Fibroblast of lung (primary cell): ENCODE measurements around the gene KSR2. TPM values are rescaled to one million over a fixed set of nuclear protein-coding genes. Genes with fewer than 3 reads are reported as not detected.

ENCODE experiments used
- DNase-seq, 2 donors: peaks; one replicate each; pipeline versions ENCODE4 v3.0.0 to v3.0.0-alpha.2; 2010; ENCODE audit warnings: low read depth in 2 of 2
- H2AFZ ChIP-seq: 2 replicates; pipeline ENCODE4 v1.5.1; 2012; ENCODE audit warnings: low read length, control low read depth, inconsistent platforms
- H3K27ac ChIP-seq: 2 replicates; pipeline ENCODE4 v1.5.1; 2011; ENCODE audit warnings: low read length, control low read depth; ENCODE audit not compliant: insufficient read depth
- H3K27me3 ChIP-seq: 2 replicates; pipeline ENCODE4 v1.5.1; 2011; ENCODE audit warnings: mild to moderate bottlenecking, low read length; ENCODE audit not compliant: control insufficient read depth, insufficient read depth
- H3K36me3 ChIP-seq: 2 replicates; pipeline ENCODE4 v1.5.1; 2011; ENCODE audit warnings: low read length; ENCODE audit not compliant: control insufficient read depth, insufficient read depth
- H3K4me1 ChIP-seq: 2 replicates; pipeline ENCODE4 v1.5.1; 2011; ENCODE audit warnings: low read length; ENCODE audit not compliant: control insufficient read depth, insufficient read depth; ENCODE audit errors: extremely low read depth
- H3K4me2 ChIP-seq: 2 replicates; pipeline ENCODE4 v1.5.1; 2011; ENCODE audit warnings: low read length, control low read depth; ENCODE audit not compliant: insufficient read depth; ENCODE audit errors: extremely low read depth
- H3K4me3 ChIP-seq, 4 experiments: fragments of 200-600 bp in 1 of 4; sonication (generic) in 1 of 4; replicated peaks in 1 of 4; 2 replicates each; pipeline ENCODE4 v1.5.1; 2011 to 2016; ENCODE audit warnings: low read length in 4 of 4, low read depth in 3 of 4, mild to moderate bottlenecking in 3 of 4, control low read depth in 2 of 4, inconsistent platforms in 1 of 4, mixed read lengths in 1 of 4; ENCODE audit not compliant: insufficient read depth in 1 of 4; ENCODE audit errors: control extremely low read depth in 1 of 4
- H3K79me2 ChIP-seq: 2 replicates; pipeline ENCODE4 v1.5.1; 2012; ENCODE audit warnings: mild to moderate bottlenecking, low read length, inconsistent platforms; ENCODE audit not compliant: control insufficient read depth, insufficient read depth
- H3K9ac ChIP-seq: 2 replicates; pipeline ENCODE4 v1.5.1; 2011; ENCODE audit warnings: mild to moderate bottlenecking, low read length, control low read depth; ENCODE audit not compliant: insufficient read depth
- H3K9me3 ChIP-seq: 2 replicates; pipeline ENCODE4 v1.5.1; 2012; ENCODE audit warnings: low read depth, low read length; ENCODE audit not compliant: control insufficient read depth, insufficient read depth
- H4K20me1 ChIP-seq: 2 replicates; pipeline ENCODE4 v1.5.1; 2011; ENCODE audit warnings: low read length; ENCODE audit not compliant: control insufficient read depth, insufficient read depth; ENCODE audit errors: extremely low read depth
- CTCF ChIP-seq, 2 donors: IDR thresholded peaks in 1 of 2; conservative IDR thresholded peaks in 1 of 2; 1 replicate in 1 of 2; 2 replicates in 1 of 2; pipeline ENCODE4 v1.5.1; 2011 to 2012; ENCODE audit warnings: low read length in 2 of 2, control low read depth in 1 of 2, inconsistent platforms in 1 of 2, low read depth in 1 of 2, mild to moderate bottlenecking in 1 of 2
- EZH2 ChIP-seq: IDR thresholded peaks from 2 replicates; pipeline ENCODE4 v1.5.1; 2012; ENCODE audit warnings: low read length, control low read depth, mild to moderate bottlenecking; ENCODE audit errors: missing control alignments
- polyA plus RNA-seq, 2 donors: library from polyadenylated mRNA; depleted of rRNA in 1 of 2; stranded (reverse) in 1 of 2; unstranded in 1 of 2; fragments of >200 nt; gene quantifications; 2 replicates each; pipeline ENCODE4 v1.2.1, GENCODE V29; 2011 to 2012; ENCODE audit warnings: missing spikeins in 1 of 2
- total RNA-seq: library from RNA; depleted of rRNA; stranded (reverse); fragments of >200 nt; gene quantifications from 2 replicates; pipeline ENCODE4 v1.2.1, GENCODE V29; 2014

The KSR2 gene
- total and polyA plus RNA-seq, 2 donors (not counting 1 experiment from before 2014, with no cell fraction given), result not detected

DNA sequence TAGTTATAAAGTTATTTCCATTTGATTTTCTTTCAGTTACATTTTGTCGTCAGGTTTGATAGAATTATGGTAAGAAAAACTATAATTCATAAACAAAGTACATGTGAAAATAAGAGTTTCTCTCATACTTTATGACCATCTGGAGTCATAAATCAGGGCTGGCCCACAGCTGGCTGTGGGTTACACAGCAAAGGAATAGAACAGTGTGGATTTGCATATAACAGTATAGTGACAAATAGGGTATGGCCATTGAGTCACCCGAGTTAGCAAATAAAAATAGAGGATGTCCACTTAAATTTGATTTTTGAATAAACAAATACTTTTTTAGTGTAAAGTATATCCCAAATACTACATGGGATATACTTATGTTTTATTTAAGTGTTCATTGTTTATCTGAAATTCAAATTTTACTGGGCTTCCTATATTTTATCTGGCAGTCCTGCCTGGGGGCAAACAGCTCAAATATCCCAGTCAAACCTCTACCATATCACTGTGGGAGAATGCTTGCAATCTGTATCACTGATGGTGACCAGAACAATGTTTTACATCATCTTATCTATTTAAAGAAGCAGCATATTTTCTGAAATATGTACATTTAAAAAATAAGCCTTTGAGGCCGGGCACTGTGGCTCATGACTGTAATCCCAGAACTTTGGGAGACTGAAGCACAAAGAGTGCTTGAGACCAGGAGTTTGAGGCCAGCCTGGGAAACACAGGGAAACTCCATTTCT lies 65.5 kb downstream of the KSR2 start:
- no peaks in the 10 kb centered on the region for H3K9me3 ChIP-seq
- TF ChIP-seq CTCF (conservative IDR thresholded peaks at IDR 0.05 in 1 of 2, IDR thresholded peaks at IDR 0.05 in 1 of 2; ENCODE audit: low read depth in 1 of 2, low read length in 2 of 2) (no peak), EZH2 (no peak)
- H3K4me2 ChIP-seq, result no peak overlapping the region
- no peaks in the 10 kb centered on the region for H3K27me3 ChIP-seq
- H3K79me2 ChIP-seq, result no peaks in the 10 kb centered on the region
- no peak overlapping the region for H3K27ac ChIP-seq
- DNase-seq, result no peak
- no peaks in the 10 kb centered on the region for H3K4me1 ChIP-seq
- H3K9ac ChIP-seq, result no peak overlapping the region
- H3K36me3 ChIP-seq, result no peaks in the 10 kb centered on the region
- no peak overlapping the region for H2AFZ ChIP-seq
- no peaks in the 10 kb centered on the region for H4K20me1 ChIP-seq
- no peak overlapping the region for H3K4me3 ChIP-seq

DNA sequence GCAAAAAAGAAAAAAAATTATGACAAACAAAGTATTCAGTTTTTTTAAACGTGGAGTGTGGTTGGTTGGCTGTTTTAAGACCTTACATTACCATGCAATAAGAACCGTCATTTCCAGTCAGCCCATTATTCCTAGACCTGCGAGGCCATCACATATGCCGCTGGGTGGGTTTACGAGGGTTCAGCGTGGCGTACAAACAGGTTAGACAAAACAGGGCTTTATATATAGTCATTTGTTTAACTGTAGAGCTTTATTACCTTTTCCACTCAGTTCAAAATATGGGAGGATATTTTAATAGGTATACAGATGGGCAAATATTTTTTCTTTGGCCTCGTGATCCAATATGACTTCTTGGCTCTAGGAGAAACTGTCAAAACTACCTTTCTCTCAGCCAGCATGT lies 67.2 kb downstream of the KSR2 start:
- no peak overlapping the region for H3K27ac ChIP-seq
- no peaks in the 10 kb centered on the region for H3K4me1 ChIP-seq
- H3K27me3 ChIP-seq, result no peaks in the 10 kb centered on the region
- H4K20me1 ChIP-seq, result no peaks in the 10 kb centered on the region
- H3K4me3 ChIP-seq, result no peak overlapping the region
- H2AFZ ChIP-seq, result no peak overlapping the region
- no peaks in the 10 kb centered on the region for H3K36me3 ChIP-seq
- H3K9me3 ChIP-seq, result no peaks in the 10 kb centered on the region
- TF ChIP-seq CTCF (conservative IDR thresholded peaks at IDR 0.05 in 1 of 2, IDR thresholded peaks at IDR 0.05 in 1 of 2; ENCODE audit: low read depth in 1 of 2, low read length in 2 of 2), result no peak
- no peak for TF ChIP-seq EZH2
- no peak overlapping the region for H3K9ac ChIP-seq
- no peak for DNase-seq
- H3K4me2 ChIP-seq, result no peak overlapping the region
- H3K79me2 ChIP-seq, result no peaks in the 10 kb centered on the region

DNA sequence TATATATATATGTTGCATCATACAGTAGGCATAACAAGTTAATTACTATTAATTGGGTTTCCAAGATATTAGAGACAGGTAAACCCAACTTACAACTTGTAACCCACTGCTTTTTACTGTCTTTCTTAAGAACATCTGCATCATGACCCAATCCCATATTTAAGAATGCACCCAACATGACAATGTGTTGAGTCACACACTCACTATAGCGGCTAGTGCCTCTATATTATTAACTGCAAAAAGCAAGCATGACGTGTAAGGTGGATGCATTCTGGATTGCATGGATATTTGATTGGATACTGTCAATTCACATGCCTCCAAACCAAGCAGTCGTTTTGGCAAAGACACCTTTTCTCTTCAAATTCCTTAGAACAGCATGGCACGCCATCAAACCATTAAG lies 68.2 kb downstream of the KSR2 start:
- Histone ChIP-seq H3K79me2 (no peaks in the 10 kb centered on the region), H3K4me2 (no peak overlapping the region), H2AFZ (no peak overlapping the region), H4K20me1 (no peaks in the 10 kb centered on the region), H3K36me3 (no peaks in the 10 kb centered on the region), H3K4me3 (no peak overlapping the region), H3K4me1 (no peaks in the 10 kb centered on the region), H3K27me3 (no peaks in the 10 kb centered on the region), H3K9me3 (no peaks in the 10 kb centered on the region), H3K9ac (no peak overlapping the region), H3K27ac (no peak overlapping the region)
- no peak for TF ChIP-seq EZH2
- DNase-seq, result peak in 1 of 2 donors; percentile 68
